ENCODE results near the gene MPHOSPH9.

The MPHOSPH9 gene

DNA sequence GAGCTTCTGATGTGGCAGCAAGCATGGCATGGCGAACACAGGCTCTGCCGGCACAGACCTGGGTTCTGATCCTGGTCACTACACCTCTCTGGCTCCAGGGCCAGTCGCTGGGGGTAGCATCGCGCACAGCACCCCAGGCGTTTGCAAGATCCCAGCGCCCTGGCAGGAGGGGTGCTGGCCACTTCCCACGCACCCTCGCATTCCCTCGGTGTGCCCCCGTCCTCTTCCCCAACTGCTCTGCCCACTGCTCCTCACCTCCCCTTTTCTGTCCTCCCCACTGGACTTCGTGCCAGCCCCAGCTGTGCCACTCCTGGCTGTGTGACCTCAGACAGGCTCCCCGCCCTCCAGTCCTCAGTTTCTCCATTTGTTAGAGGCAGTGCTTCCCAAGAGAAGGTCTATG, 35.9 kb upstream of the MPHOSPH9 start:
- Histone ChIP-seq H3K27ac (ENCODE audit: insufficient read depth, low read length, poor library complexity, severe bottlenecking) (no peak overlapping the region), H3K27me3 (replicated peaks; ENCODE audit: control insufficient read depth, insufficient read depth, low read length, poor library complexity, severe bottlenecking) (no peaks in the 10 kb centered on the region), H3K36me3 (ENCODE audit: control insufficient read depth, insufficient read depth, low read length) (no peaks in the 10 kb centered on the region), H3K4me1 (ENCODE audit: control insufficient read depth, insufficient read depth, low read length, poor library complexity, severe bottlenecking) (peaks cover 9% of the 10 kb centered on the region), H3K4me3 (ENCODE audit: insufficient read depth, low read depth, low read length, poor library complexity, severe bottlenecking) (no peak overlapping the region), H3K9me3 (ENCODE audit: control insufficient read depth, low read length) (no peaks in the 10 kb centered on the region)
- no peak for DNase-seq

DNA sequence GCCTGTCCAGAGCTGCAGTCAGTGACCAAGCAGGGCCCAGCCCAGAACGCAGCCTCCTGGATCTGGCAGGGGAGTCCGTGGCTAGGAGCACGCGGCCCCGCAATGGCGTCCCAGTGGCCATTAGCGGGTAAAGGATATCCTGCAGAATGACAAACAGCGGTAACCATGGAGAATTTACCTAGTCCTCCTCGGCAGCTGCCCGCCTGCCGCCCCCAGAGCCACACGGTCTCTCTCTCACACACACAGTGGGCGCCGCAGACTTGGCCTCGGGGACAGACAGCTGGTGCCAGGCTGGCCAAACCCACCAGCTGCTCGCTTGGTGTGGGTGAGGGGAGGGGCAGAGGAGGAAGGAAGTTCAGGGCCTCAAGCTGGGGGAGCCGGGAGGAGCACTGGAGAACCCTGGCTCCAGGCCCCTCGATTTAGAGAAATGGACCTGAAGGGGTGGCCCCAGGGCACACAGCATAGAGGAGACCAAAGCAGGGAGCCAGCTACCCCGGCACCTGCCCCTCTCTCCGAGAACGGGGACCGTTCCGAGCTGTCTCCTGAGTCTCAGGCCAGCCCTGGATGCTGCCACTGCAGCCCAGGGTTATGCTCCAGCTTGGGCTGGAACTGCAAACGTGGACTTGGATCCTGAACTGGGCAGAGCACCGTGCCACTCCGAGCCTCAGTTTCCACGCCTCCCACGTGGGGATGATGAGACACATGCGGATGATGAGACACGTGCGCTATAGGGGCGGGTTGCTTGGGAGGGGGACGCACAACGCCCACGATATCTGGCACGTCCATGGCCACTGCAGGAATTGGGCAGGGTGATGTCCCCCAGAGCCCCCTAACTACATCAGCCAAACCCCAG, 35.3 kb upstream of the MPHOSPH9 start:
- Histone ChIP-seq H3K4me1 (ENCODE audit: control insufficient read depth, insufficient read depth, low read length, poor library complexity, severe bottlenecking) (peaks cover 9% of the 10 kb centered on the region), H3K27me3 (replicated peaks; ENCODE audit: control insufficient read depth, insufficient read depth, low read length, poor library complexity, severe bottlenecking) (no peaks in the 10 kb centered on the region), H3K27ac (ENCODE audit: insufficient read depth, low read length, poor library complexity, severe bottlenecking) (no peak overlapping the region), H3K4me3 (ENCODE audit: insufficient read depth, low read depth, low read length, poor library complexity, severe bottlenecking) (no peak overlapping the region), H3K9me3 (ENCODE audit: control insufficient read depth, low read length) (no peaks in the 10 kb centered on the region), H3K36me3 (ENCODE audit: control insufficient read depth, insufficient read depth, low read length) (no peaks in the 10 kb centered on the region)
- no peak for DNase-seq

DNA sequence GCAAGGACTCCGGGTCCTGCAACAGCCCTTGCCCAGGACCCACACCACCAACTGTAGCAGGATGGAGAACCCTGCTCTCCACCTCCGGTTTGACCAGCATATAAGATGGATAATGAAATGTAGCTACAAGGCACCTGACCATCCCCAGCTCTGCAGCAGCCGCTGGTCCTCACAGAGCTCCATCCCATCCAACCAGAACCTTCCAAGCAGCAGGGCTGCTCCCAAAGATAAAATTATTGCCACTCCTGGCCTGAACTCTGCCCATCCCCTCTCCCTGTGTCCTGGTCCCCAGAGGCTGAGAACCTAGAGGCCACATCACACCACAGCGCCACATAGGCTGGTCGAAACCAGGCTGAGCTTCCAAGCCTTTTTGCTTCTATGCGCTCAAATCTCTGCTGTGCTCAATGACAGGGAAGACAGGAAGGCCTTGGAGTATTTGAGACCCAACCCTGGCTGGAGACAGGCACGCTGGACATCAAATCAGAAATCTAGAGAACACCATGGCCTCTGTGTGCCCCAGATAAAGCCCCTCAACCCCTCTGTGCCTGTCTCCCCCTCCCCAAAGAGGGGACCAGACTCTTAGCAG, 34.5 kb upstream of the MPHOSPH9 start:
- Histone ChIP-seq H3K36me3 (ENCODE audit: control insufficient read depth, insufficient read depth, low read length) (no peaks in the 10 kb centered on the region), H3K27ac (ENCODE audit: insufficient read depth, low read length, poor library complexity, severe bottlenecking) (no peak overlapping the region), H3K27me3 (replicated peaks; ENCODE audit: control insufficient read depth, insufficient read depth, low read length, poor library complexity, severe bottlenecking) (no peaks in the 10 kb centered on the region), H3K9me3 (ENCODE audit: control insufficient read depth, low read length) (no peaks in the 10 kb centered on the region), H3K4me3 (ENCODE audit: insufficient read depth, low read depth, low read length, poor library complexity, severe bottlenecking) (no peak overlapping the region), H3K4me1 (ENCODE audit: control insufficient read depth, insufficient read depth, low read length, poor library complexity, severe bottlenecking) (peaks cover 9% of the 10 kb centered on the region)
- DNase-seq = no peak

DNA sequence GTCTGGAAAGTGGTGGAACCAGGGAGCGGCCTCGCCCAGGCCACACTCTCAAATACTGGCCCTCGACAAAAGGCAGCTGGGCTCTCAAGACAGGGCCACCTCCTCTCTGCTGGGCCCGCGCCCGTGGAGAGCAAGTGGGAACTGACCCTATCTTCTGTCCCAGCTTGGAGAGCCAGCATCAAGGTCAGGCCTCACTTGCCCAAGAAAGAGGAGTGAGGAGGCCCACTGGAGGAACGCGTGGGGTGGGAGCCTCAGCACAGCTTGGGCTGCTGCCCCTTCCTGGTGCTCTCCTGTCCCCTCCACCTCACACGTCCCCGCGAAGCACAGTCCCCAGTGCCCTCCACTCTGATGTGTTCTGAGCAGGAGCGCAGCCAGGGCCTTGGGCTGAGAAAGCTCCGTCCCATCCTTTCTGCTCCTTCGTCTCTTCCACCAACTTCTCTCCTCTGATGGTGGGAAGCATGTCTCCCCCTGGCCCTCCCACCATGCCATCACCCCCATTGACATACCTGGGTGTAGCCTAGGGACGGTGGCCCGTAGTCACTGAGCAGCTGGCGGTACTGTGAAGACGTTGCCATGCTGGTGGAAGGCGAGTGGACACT, 33.8 kb upstream of the MPHOSPH9 start:
- Histone ChIP-seq H3K27me3 (replicated peaks; ENCODE audit: control insufficient read depth, insufficient read depth, low read length, poor library complexity, severe bottlenecking) (no peaks in the 10 kb centered on the region), H3K4me3 (ENCODE audit: insufficient read depth, low read depth, low read length, poor library complexity, severe bottlenecking) (no peak overlapping the region), H3K36me3 (ENCODE audit: control insufficient read depth, insufficient read depth, low read length) (no peaks in the 10 kb centered on the region), H3K9me3 (ENCODE audit: control insufficient read depth, low read length) (no peaks in the 10 kb centered on the region), H3K4me1 (ENCODE audit: control insufficient read depth, insufficient read depth, low read length, poor library complexity, severe bottlenecking) (peaks cover 9% of the 10 kb centered on the region), H3K27ac (ENCODE audit: insufficient read depth, low read length, poor library complexity, severe bottlenecking) (no peak overlapping the region)
- DNase-seq = no peak

DNA sequence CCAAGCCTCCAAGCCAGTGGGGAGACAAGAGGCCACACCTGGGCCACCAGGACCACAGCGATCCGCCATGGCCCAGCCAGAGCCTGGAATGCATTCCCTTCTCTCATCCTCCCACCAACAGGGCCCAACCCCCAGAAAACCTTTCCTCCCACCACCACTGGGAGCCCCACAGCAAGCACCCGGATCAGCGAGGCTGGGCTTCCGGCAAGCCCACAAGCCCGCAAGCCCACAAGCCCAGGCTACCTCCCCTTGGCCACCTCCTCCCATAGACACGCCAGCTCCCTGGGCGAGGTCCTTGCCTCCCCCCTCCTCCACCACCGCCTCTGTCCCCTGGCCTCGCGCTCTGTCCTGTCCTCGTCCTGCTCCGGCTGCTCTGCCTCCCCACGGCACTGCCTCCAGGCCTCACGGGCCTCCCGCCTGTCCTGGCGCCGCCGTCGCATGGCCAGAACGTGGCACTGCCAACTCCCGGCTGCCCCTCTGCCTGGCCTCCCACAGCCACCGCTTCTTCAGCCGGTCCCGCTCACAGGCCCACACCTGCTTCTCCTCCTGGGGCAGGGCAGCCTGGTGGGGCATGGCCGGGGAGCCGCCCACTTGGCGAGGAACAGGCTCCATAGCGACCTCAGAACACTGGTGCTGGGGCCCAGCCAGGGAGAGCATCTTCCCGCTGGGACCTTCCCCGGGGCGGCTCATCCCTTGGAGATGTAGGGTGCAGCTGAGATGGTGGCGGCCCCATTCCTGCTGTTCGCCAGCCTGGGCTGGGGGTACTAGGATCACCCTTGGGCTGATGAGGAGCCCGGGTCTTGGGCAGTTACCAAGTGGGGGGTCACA, 33.1 kb upstream of the MPHOSPH9 start:
- H3K4me1 ChIP-seq (ENCODE audit: control insufficient read depth, insufficient read depth, low read length, poor library complexity, severe bottlenecking) = peaks cover 9% of the 10 kb centered on the region
- H3K4me3 ChIP-seq (ENCODE audit: insufficient read depth, low read depth, low read length, poor library complexity, severe bottlenecking) = no peak overlapping the region
- H3K9me3 ChIP-seq (ENCODE audit: control insufficient read depth, low read length) = no peaks in the 10 kb centered on the region
- no peaks in the 10 kb centered on the region for H3K36me3 ChIP-seq (ENCODE audit: control insufficient read depth, insufficient read depth, low read length)
- DNase-seq = no peak
- no peaks in the 10 kb centered on the region for H3K27me3 ChIP-seq (replicated peaks; ENCODE audit: control insufficient read depth, insufficient read depth, low read length, poor library complexity, severe bottlenecking)
- no peak overlapping the region for H3K27ac ChIP-seq (ENCODE audit: insufficient read depth, low read length, poor library complexity, severe bottlenecking)

DNA sequence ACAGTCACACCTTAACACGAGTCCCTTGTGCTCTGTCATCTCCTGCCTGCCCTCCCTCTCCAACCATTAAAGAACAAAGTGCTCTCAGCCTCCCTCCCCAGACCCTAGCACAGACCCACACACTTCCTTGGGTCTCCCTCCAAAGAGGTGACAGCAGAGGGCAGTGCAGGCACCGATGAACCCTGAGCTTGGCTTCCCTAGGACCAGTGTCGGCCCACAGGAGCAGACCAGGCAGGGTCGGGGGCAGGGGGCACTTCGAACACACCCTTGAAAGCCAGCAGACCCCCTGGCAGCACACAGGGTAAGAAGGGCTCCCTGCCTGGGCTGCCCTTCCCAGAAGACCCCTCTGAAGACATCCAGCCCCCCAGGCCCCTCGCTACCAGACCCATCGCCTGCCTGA, 31.7 kb upstream of the MPHOSPH9 start:
- Histone ChIP-seq H3K9me3 (ENCODE audit: control insufficient read depth, low read length) (no peaks in the 10 kb centered on the region), H3K4me1 (ENCODE audit: control insufficient read depth, insufficient read depth, low read length, poor library complexity, severe bottlenecking) (no peaks in the 10 kb centered on the region), H3K27ac (ENCODE audit: insufficient read depth, low read length, poor library complexity, severe bottlenecking) (no peak overlapping the region), H3K36me3 (ENCODE audit: control insufficient read depth, insufficient read depth, low read length) (no peaks in the 10 kb centered on the region), H3K27me3 (replicated peaks; ENCODE audit: control insufficient read depth, insufficient read depth, low read length, poor library complexity, severe bottlenecking) (no peaks in the 10 kb centered on the region), H3K4me3 (ENCODE audit: insufficient read depth, low read depth, low read length, poor library complexity, severe bottlenecking) (no peak overlapping the region)
- no peak for DNase-seq

DNA sequence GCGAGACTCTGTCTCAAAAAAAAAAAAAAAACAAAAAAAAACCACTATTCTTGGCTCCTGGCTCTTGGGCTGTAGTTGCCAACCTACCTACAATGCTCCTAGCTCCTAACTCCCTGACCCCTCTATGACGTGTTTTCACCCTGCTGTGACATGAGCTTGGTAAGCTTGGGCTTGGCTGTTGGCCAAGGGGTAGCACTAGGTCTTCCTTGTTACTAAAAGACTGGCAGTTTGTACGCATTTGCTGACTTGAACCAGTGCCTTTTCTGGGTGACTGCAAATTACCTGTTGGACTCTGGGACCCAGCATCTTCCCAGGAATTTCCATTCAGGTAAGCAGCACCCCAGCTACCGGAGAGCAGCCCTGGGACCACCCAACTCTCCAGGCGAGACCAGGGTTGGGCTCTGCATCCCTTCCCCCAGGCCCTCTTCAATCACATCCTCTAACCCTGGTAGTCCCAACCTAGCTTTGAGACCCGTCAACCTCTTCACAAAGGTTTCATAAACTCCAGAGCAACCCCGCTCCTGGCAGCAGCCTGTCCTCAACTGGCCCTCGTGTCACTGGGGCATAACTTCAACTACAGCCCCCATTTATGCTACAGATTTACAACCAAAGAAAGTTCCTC, 30.4 kb upstream of the MPHOSPH9 start:
- Histone ChIP-seq H3K27me3 (replicated peaks; ENCODE audit: control insufficient read depth, insufficient read depth, low read length, poor library complexity, severe bottlenecking) (no peaks in the 10 kb centered on the region), H3K27ac (ENCODE audit: insufficient read depth, low read length, poor library complexity, severe bottlenecking) (no peak overlapping the region), H3K36me3 (ENCODE audit: control insufficient read depth, insufficient read depth, low read length) (peaks cover 6% of the 10 kb centered on the region), H3K9me3 (ENCODE audit: control insufficient read depth, low read length) (no peaks in the 10 kb centered on the region), H3K4me3 (ENCODE audit: insufficient read depth, low read depth, low read length, poor library complexity, severe bottlenecking) (no peak overlapping the region), H3K4me1 (ENCODE audit: control insufficient read depth, insufficient read depth, low read length, poor library complexity, severe bottlenecking) (no peaks in the 10 kb centered on the region)
- no peak for DNase-seq

DNA sequence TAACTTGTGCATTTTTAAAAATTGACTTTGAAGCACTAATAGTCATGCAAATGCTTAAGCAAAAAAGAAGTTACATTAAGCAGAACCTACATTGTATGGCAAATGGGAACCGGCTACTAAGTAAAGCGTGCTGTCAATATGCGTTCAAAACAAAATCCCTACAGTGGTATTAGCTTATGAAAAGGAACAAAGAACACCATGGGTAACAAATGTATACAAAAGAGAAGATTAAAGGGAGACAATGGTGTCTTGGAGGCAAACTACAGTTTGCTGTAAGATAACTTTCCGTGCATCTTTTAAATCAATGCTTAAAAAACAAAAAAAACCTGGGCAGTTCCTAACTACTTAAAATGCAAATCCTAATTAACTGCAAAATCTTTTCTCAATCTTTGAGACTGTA, 28.3 kb upstream of the MPHOSPH9 start:
- Histone ChIP-seq H3K27me3 (replicated peaks; ENCODE audit: control insufficient read depth, insufficient read depth, low read length, poor library complexity, severe bottlenecking) (no peaks in the 10 kb centered on the region), H3K4me3 (ENCODE audit: insufficient read depth, low read depth, low read length, poor library complexity, severe bottlenecking) (no peak overlapping the region), H3K36me3 (ENCODE audit: control insufficient read depth, insufficient read depth, low read length) (peaks cover 23% of the 10 kb centered on the region), H3K27ac (ENCODE audit: insufficient read depth, low read length, poor library complexity, severe bottlenecking) (no peak overlapping the region), H3K9me3 (ENCODE audit: control insufficient read depth, low read length) (no peaks in the 10 kb centered on the region), H3K4me1 (ENCODE audit: control insufficient read depth, insufficient read depth, low read length, poor library complexity, severe bottlenecking) (no peaks in the 10 kb centered on the region)
- DNase-seq = no peak

DNA sequence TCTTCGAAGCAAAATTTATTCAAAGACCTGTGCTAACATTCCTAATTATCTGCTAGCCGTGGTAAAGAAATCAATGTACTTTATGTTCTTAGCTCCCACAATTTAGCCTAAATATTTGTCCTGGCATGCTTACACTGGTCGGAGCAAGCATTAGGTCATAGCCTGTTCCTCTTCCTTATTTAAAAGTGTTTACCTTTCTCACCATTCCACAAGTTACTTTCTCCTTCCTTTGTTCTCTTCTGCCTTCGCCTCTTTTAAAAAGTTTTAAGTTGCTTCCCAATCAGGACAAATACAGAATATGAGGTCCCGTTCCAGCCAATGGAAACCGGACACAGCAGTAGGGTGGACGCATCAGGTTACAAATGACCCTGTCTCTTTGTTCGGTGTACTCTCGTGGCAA, 27.1 kb upstream of the MPHOSPH9 start:
- Histone ChIP-seq H3K27ac (ENCODE audit: insufficient read depth, low read length, poor library complexity, severe bottlenecking) (no peak overlapping the region), H3K27me3 (replicated peaks; ENCODE audit: control insufficient read depth, insufficient read depth, low read length, poor library complexity, severe bottlenecking) (no peaks in the 10 kb centered on the region), H3K9me3 (ENCODE audit: control insufficient read depth, low read length) (no peaks in the 10 kb centered on the region), H3K36me3 (ENCODE audit: control insufficient read depth, insufficient read depth, low read length) (peaks cover 32% of the 10 kb centered on the region), H3K4me1 (ENCODE audit: control insufficient read depth, insufficient read depth, low read length, poor library complexity, severe bottlenecking) (no peaks in the 10 kb centered on the region), H3K4me3 (ENCODE audit: insufficient read depth, low read depth, low read length, poor library complexity, severe bottlenecking) (no peak overlapping the region)
- DNase-seq = no peak

All from effector memory CD4-positive, alpha-beta T cell (primary cell).